ENCODE data around the gene LENEP.

DNA sequence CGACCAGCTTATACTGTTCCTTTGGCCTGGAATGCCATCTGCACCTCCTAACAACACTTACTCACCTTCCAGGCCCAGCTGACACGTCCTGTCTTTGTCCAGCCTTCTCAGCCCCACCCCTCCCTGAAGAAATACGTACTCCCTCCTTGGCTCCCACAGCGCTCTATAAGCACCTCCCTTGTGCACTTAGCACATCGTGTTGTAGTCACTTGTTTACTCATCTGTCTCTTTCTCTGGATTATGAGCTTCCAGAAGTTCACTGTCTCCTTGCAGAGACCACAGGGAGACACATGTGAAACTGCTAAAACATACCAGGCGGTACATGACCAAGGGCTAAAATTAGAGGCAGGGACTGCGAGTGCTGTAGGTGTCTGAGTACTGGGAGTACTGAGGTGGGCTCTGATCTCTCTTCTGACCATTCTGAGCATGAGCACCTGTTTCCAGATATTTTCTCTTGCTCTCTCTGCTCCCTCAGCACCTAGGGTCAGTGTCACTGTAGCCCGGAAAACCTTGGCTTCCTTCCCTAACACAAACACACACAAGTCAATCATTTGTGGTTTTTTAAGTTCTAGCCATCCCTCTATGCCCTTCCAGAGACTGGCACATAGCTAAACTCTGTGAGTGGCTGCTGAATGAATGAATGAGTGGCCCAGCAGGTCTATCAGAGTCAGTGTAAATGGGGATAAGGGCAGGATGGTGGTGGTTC, 45.4 kb downstream of the LENEP start:
- no peak for TF ChIP-seq CTCF (IDR thresholded peaks at IDR 0.05)
- TF ChIP-seq EZH2 (IDR thresholded peaks at IDR 0.05), result no peak

All from neural progenitor cell (in vitro differentiated cells).